Thoracic aorta (tissue), 2 donors: Measurements from ENCODE around the gene TFEB. TPM values are rescaled to one million over a fixed set of nuclear protein-coding genes. Genes with fewer than 3 reads are reported as not detected.

Experiments used
- ATAC-seq: fragments of 150-250 bp; one replicate; pipeline ENCODE4 v1.8.0; 2017; ENCODE audit warnings: low read depth; ENCODE audit not compliant: insufficient number of reproducible peaks, low FRiP score
- DNase-seq: peaks from one replicate; pipeline ENCODE4 v3.0.0-alpha.2; 2020; ENCODE audit warnings: low spot score
- H3K27ac ChIP-seq, 2 donors: fragments of 200-600 bp; sonication (generic); 1 replicate in 1 of 2; 2 replicates in 1 of 2; pipeline ENCODE4 v1.5.1; 2016; ENCODE audit warnings: mild to moderate bottlenecking in 2 of 2, moderate library complexity in 2 of 2
- H3K27me3 ChIP-seq: fragments of 200-600 bp; sonication (generic); replicated peaks from 2 replicates; pipeline ENCODE4 v1.6.0; 2016; ENCODE audit warnings: mild to moderate bottlenecking; ENCODE audit not compliant: insufficient read depth
- H3K36me3 ChIP-seq: fragments of 200-600 bp; sonication (generic); one replicate; pipeline ENCODE4 v1.5.1; 2016
- H3K4me1 ChIP-seq, 2 donors: fragments of 200-600 bp; sonication (generic); 1 replicate in 1 of 2; 2 replicates in 1 of 2; pipeline versions ENCODE4 v1.5.1 to v1.6.0; 2016; ENCODE audit warnings: low read depth in 2 of 2, mild to moderate bottlenecking in 1 of 2; ENCODE audit not compliant: control insufficient read depth in 1 of 2
- H3K4me3 ChIP-seq: fragments of 200-600 bp; sonication (generic); 2 replicates; pipeline ENCODE4 v1.5.1; 2016; ENCODE audit warnings: mild to moderate bottlenecking
- H3K9me3 ChIP-seq: fragments of 200-600 bp; sonication (generic); 2 replicates; pipeline ENCODE4 v1.5.1; 2016
- total RNA-seq, 2 donors: library from RNA; depleted of rRNA; stranded (reverse); fragments of >200 nt; gene quantifications; one replicate each; pipeline versions ENCODE4 v1.1.0 to v1.2.3, GENCODE V29; 2016
- TF ChIP-seq, protein P1 (sequence below): fragments of 200-600 bp; sonication (generic); IDR thresholded peaks from one replicate; pipeline ENCODE4 v1.5.1; 2019; ENCODE audit warnings: antibody characterized with exemption

Gene TFEB
- total RNA-seq, 2 donors from 2014 or later, result 22.9 to 23.8 TPM

GRCh38 chr6:41639809-41640371 lies 95.5 kb downstream of the TFEB start:
- H3K9me3 ChIP-seq, result no peaks in the 10 kb centered on the region
- H3K27ac ChIP-seq, result no peak overlapping the region
- H3K36me3 ChIP-seq, result no peaks in the 10 kb centered on the region
- no peak overlapping the region for H3K4me3 ChIP-seq
- peaks cover 12 to 26% of the 10 kb centered on the region in 2 donors for H3K4me1 ChIP-seq
- TF ChIP-seq, protein P1, sequence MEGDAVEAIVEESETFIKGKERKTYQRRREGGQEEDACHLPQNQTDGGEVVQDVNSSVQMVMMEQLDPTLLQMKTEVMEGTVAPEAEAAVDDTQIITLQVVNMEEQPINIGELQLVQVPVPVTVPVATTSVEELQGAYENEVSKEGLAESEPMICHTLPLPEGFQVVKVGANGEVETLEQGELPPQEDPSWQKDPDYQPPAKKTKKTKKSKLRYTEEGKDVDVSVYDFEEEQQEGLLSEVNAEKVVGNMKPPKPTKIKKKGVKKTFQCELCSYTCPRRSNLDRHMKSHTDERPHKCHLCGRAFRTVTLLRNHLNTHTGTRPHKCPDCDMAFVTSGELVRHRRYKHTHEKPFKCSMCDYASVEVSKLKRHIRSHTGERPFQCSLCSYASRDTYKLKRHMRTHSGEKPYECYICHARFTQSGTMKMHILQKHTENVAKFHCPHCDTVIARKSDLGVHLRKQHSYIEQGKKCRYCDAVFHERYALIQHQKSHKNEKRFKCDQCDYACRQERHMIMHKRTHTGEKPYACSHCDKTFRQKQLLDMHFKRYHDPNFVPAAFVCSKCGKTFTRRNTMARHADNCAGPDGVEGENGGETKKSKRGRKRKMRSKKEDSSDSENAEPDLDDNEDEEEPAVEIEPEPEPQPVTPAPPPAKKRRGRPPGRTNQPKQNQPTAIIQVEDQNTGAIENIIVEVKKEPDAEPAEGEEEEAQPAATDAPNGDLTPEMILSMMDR, result no peak
- H3K27me3 ChIP-seq, result peaks cover 4% of the 10 kb centered on the region
- ATAC-seq, result no peak
- DNase-seq, result no peak

DNA sequence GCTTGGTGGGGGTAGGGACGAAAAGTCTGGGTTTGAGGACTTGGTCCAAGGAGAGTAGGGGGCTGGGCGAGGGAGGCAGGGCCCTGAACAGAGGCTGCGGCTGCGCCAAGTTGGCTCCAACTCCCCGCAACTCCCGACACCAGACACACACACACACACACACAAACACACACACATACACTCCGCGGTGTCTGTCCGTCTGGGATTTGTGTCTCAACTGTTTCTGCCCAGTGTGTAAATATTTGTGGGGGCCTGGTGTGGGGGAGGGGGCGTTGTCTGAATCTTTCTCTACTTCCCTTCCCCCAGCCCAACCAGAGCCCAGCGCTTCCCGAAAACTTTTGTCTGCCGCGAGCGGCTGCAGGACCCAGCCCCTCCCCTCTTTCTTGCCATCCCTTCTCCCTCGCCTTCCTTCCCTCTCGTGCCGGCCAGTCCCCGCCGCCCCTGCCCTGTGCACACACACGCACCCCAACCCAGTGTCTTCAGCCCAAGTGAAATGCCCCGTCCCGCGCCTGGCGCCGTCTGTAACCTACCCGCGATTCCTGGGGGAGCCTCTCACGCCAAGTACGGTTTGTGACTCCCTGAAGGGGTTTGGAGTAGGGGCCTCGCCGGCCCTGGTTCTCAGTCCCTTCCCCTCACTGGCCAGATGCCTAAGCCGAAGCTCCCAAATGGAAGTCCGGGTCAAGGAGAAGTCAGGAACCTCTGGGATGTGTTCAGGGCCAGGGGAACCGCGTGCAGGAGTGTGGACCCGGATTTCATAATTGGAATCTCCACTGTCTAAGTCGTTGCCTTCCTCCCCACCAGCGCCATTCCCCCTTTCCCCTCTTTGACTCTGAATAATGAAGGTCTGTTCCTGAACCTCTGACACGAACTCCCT lies 96.2 kb downstream of the TFEB start:
- Histone ChIP-seq H3K9me3 (no peaks in the 10 kb centered on the region), H3K27me3 (peaks cover 8% of the 10 kb centered on the region), H3K36me3 (no peaks in the 10 kb centered on the region), H3K4me1 (peaks cover 12 to 26% of the 10 kb centered on the region in 2 donors), H3K27ac (no peak overlapping the region), H3K4me3 (peak overlapping the region; percentile 66)
- DNase-seq (no peak), ATAC-seq (no peak)
- TF ChIP-seq, protein P1, result no peak

- peak within 1 kb of the TSS; percentile 66 for H3K4me3 ChIP-seq
- DNase-seq (no peak), ATAC-seq (no peak)
- peaks cover 12 to 26% of the 10 kb centered on the region in 2 donors for H3K4me1 ChIP-seq
- no peaks in the 10 kb centered on the region for H3K9me3 ChIP-seq
- no peaks in the 10 kb centered on the region for H3K36me3 ChIP-seq
- peaks cover 8% of the 10 kb centered on the region for H3K27me3 ChIP-seq
- TF ChIP-seq, protein P1, result no peak
- H3K27ac ChIP-seq, result peak within 1 kb of the TSS in 1 of 2 donors; percentile 17
Measured at GRCh38 chr6:41638002-41638934, 97.1 kb downstream of the TFEB start, which contains the start of gene MDFI. Gene MDFI (plus strand): TSS chr6:41638468. CDS start chr6:41638750, 282 bp downstream.

GRCh38 chr6:41637194-41638001 lies 98.0 kb downstream of the TFEB start:
- DNase-seq (no peak), ATAC-seq (no peak)
- Histone ChIP-seq H3K36me3 (no peaks in the 10 kb centered on the region), H3K4me3 (peak overlapping the region; percentile 66), H3K27me3 (peaks cover 8% of the 10 kb centered on the region), H3K9me3 (no peaks in the 10 kb centered on the region), H3K27ac (peak overlapping the region in 1 of 2 donors; percentile 17), H3K4me1 (peaks cover 12 to 26% of the 10 kb centered on the region in 2 donors)
- TF ChIP-seq, protein P1, result no peak
